Testis (tissue), 3 donors: ENCODE results near the gene NDE1. TPM values are rescaled to one million over a fixed set of nuclear protein-coding genes. Genes with fewer than 3 reads are reported as not detected.

Experiments
- DNase-seq: peaks from one replicate; pipeline ENCODE4 v3.0.0-alpha.2; 2019
- H3K27ac ChIP-seq, 2 donors: fragments of 200-600 bp; sonication (generic); one replicate each; pipeline ENCODE4 v1.5.1; 2019
- H3K27me3 ChIP-seq: fragments of 200-600 bp; sonication (generic); one replicate; pipeline ENCODE4 v1.5.1; 2019
- H3K36me3 ChIP-seq: fragments of 200-600 bp; sonication (generic); one replicate; pipeline ENCODE4 v1.5.1; 2017; ENCODE audit warnings: low read depth; ENCODE audit errors: missing control alignments
- H3K4me1 ChIP-seq: fragments of 200-600 bp; sonication (generic); one replicate; pipeline ENCODE4 v1.5.1; 2019
- H3K4me3 ChIP-seq, 2 donors: fragments of 200-600 bp; sonication (generic); one replicate each; pipeline ENCODE4 v1.5.1; 2017 to 2019
- H3K9me3 ChIP-seq: fragments of 200-600 bp; sonication (generic); one replicate; pipeline ENCODE4 v1.5.1; 2017
- POLR2A ChIP-seq: fragments of 450-650 bp; IDR thresholded peaks from one replicate; pipeline ENCODE4 v1.6.1; 2017; ENCODE audit warnings: antibody characterized with exemption, mild to moderate bottlenecking, moderate library complexity
- WGBS, 2 donors: methylation state at CpG; one replicate each; pipeline ENCODE4 v1.1.5; 2018; 5-methylcytosine and 5-hydroxymethylcytosine counted together
- intact Hi-C: fragments of 100-400 bp; cut with DNase I; formaldehyde crosslinking; loops from one replicate; pipeline ENCODE4 v1.15.1; 2023; ENCODE audit warnings: low total_unique reads
- polyA plus RNA-seq: library from polyadenylated mRNA; stranded (reverse); fragments of 350-450 nt; fragmentation: Illumina TruSeq; extraction: RNeasy Lipid Tissue Mini Kit (QIAGEN cat#74804); gene quantifications from one replicate; pipeline ENCODE4 v1.2.3, GENCODE V29; 2014; ENCODE audit warnings: low read depth, low replicate concordance; ENCODE audit not compliant: insufficient read depth
- total RNA-seq, 2 donors: library from RNA; depleted of rRNA; stranded (reverse); fragments of >200 nt; gene quantifications; one replicate each; pipeline ENCODE4 v1.2.3, GENCODE V29; 2016
- TF ChIP-seq, protein P1 (sequence below), 3 experiments: fragments of 450-650 bp in 2 of 3; fragments of 200-600 bp in 1 of 3; sonication (generic) in 1 of 3; IDR thresholded peaks; one replicate each; pipeline ENCODE4 v1.5.1; 2016 to 2019; ENCODE audit warnings: antibody characterized with exemption in 3 of 3, mild to moderate bottlenecking in 2 of 3, moderate library complexity in 1 of 3

Gene NDE1
- total and polyA plus RNA-seq, 3 donors from 2014 or later = 45.2 to 84.3 (median 51.6) TPM

DNA sequence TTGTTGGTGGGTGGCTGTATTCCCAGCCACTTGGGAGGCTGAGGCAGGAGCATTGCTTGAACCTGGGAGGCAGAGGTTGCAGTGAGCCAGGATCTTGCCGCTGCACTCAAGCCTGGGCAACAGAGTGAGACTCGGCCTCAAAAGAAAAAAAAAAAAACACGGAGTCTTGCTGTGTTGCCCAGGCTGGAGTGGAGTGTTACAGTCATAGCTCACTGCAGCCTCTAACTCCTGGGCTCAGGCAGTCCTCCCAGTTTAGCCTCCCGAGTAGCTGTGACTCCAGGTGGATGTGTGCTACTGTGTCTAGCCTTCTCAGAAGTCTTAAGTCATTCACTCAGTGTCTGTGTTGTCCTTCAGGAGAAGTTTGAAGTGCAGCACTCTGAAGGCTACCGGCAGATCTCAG lies 27.4 kb downstream of the NDE1 start:
- no peaks in the 10 kb centered on the region for H3K9me3 ChIP-seq
- H3K27ac ChIP-seq = no peak overlapping the region
- peaks cover 11% of the 10 kb centered on the region for H3K4me1 ChIP-seq
- no peak for TF ChIP-seq POLR2A
- TF ChIP-seq, protein P1, sequence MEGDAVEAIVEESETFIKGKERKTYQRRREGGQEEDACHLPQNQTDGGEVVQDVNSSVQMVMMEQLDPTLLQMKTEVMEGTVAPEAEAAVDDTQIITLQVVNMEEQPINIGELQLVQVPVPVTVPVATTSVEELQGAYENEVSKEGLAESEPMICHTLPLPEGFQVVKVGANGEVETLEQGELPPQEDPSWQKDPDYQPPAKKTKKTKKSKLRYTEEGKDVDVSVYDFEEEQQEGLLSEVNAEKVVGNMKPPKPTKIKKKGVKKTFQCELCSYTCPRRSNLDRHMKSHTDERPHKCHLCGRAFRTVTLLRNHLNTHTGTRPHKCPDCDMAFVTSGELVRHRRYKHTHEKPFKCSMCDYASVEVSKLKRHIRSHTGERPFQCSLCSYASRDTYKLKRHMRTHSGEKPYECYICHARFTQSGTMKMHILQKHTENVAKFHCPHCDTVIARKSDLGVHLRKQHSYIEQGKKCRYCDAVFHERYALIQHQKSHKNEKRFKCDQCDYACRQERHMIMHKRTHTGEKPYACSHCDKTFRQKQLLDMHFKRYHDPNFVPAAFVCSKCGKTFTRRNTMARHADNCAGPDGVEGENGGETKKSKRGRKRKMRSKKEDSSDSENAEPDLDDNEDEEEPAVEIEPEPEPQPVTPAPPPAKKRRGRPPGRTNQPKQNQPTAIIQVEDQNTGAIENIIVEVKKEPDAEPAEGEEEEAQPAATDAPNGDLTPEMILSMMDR (IDR thresholded peaks at IDR 0.05) = no peak
- 88 to 98% methylated on average over 5 of the region's 5 CpGs for WGBS, 2 donors
- DNase-seq = no peak
- no peaks in the 10 kb centered on the region for H3K27me3 ChIP-seq
- H3K36me3 ChIP-seq = no peaks in the 10 kb centered on the region
- no peak overlapping the region for H3K4me3 ChIP-seq
- intact Hi-C loops = no loop called here

DNA sequence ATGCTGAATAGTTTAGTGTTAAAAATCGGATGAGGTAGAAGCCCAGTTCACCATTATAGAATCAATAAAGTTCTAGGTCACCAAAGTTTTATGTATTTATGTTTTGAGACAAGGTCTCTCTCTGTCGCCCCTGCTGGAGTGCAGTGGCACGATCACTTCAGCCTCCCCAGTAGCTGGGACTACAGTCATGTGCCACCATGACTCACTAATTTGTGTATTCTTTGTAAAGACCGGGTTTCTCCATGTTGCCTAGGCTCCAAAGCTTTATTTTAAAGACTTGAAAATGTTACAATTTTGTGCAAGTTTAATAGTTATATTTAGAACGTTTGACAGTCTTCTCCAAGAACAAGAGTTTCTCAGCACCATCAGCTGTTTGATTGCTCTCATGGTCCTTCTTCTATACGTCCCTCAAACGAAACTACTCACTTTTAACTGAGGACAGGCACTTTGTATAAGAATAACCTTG lies 32.1 kb downstream of the NDE1 start:
- intact Hi-C loops = no loop called here
- Histone ChIP-seq H3K27me3 (no peaks in the 10 kb centered on the region), H3K9me3 (no peaks in the 10 kb centered on the region), H3K4me3 (no peak overlapping the region), H3K27ac (no peak overlapping the region), H3K36me3 (no peaks in the 10 kb centered on the region), H3K4me1 (peaks cover 3% of the 10 kb centered on the region)
- WGBS, 2 donors = 44 to 48% methylated on average over 7 of the region's 7 CpGs
- DNase-seq = peak; percentile 70
- TF ChIP-seq, protein P1 (IDR thresholded peaks at IDR 0.05) = peak; percentile 20 to 44 (median 43)
- no peak for TF ChIP-seq POLR2A

DNA sequence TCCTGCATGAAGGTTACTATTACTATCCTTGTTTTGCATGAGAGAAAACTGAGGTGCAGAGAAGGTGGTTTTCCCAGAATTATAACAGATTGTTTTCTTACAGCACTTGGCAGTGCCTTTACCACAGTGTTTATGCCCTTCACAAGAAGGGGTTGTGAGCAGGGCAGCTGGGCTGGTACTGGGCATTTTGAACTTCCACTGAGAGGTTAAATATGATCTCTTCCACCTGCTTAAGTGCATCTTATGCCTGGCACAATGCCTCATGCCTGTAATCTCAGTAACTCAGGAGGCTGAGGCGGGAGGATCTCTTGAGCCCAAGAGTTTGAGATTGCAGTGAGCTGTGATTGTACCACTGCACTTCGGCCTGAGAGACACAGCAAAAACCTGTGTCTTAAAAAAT lies 36.2 kb downstream of the NDE1 start:
- Histone ChIP-seq H3K4me3 (no peak overlapping the region), H3K27me3 (no peaks in the 10 kb centered on the region), H3K9me3 (no peaks in the 10 kb centered on the region), H3K4me1 (peaks cover 3% of the 10 kb centered on the region), H3K36me3 (no peaks in the 10 kb centered on the region), H3K27ac (no peak overlapping the region)
- DNase-seq = no peak
- WGBS, 2 donors = 76 to 79% methylated on average over 2 of the region's 2 CpGs
- intact Hi-C loops = no loop called here
- TF ChIP-seq, protein P1 (IDR thresholded peaks at IDR 0.05) = no peak
- TF ChIP-seq POLR2A = no peak

DNA sequence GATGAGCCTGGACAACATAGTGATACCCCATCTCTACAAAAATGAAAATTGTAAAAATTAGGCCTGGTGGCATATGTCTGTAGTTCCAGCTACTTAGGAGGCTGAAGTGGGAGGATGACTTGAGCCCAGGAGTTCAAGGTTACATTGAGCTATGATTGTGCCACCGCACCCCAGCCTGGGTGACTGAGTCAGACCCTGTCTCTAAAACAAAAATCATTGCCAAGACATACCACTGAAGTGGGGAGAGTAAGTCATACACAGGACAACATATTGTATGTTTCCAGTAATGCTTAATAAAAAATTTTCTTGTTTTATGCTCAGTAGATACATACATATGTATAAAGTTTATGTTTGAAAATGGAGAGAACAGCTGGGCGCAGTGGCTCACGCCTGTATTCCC lies 39.2 kb downstream of the NDE1 start:
- DNase-seq = no peak
- H3K9me3 ChIP-seq = no peaks in the 10 kb centered on the region
- no peaks in the 10 kb centered on the region for H3K4me1 ChIP-seq
- H3K27ac ChIP-seq = no peak overlapping the region
- no peaks in the 10 kb centered on the region for H3K27me3 ChIP-seq
- H3K4me3 ChIP-seq = no peak overlapping the region
- 80 to 84% methylated on average over 3 of the region's 3 CpGs for WGBS, 2 donors
- H3K36me3 ChIP-seq = no peaks in the 10 kb centered on the region
- intact Hi-C loops = no loop called here
- TF ChIP-seq POLR2A = no peak
- TF ChIP-seq, protein P1 (IDR thresholded peaks at IDR 0.05) = no peak

DNA sequence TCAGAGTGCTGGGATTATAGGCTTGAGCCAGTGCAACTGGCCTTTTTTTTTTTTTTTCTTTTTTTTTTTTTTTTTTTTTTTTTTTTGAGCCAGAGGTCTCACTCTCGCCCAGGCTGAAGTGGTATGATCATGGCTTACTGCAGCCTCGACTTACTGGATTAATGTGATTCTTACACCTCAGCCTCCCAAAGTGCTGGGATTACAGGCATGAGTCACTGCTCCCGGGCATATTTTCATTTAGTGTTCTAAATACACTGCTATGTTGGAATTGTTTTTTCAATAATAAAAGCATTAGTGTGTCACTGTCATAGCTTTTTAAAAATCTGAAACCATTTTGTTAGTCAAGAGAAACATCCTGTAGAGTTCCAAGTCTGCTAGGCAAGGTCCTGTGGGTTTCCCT lies 40.3 kb downstream of the NDE1 start:
- Histone ChIP-seq H3K27ac (no peak overlapping the region), H3K4me3 (no peak overlapping the region), H3K9me3 (no peaks in the 10 kb centered on the region), H3K4me1 (no peaks in the 10 kb centered on the region), H3K27me3 (no peaks in the 10 kb centered on the region), H3K36me3 (no peaks in the 10 kb centered on the region)
- intact Hi-C loops = no loop called here
- DNase-seq = no peak
- no peak for TF ChIP-seq POLR2A
- TF ChIP-seq, protein P1 (IDR thresholded peaks at IDR 0.05) = no peak
- WGBS, 2 donors = 97% methylated on average over 3 of the region's 3 CpGs
